OCI-LY3 (cell line): ENCODE data around the gene IL4R.

Source experiments
- H2AFZ ChIP-seq: fragments of 200-600, 300-600 bp; shearing (Covaris generic); 2 replicates; pipeline ENCODE4 v1.6.0; 2014; ENCODE audit warnings: antibody characterized with exemption, low read depth, low read length
- H3K27ac ChIP-seq: fragments of 200-600, 300-600 bp; sonication (generic); 2 replicates; pipeline ENCODE4 v1.5.1; 2014; ENCODE audit warnings: mild to moderate bottlenecking, low read length, moderate library complexity, mixed read lengths
- H3K27me3 ChIP-seq: fragments of 200-600, 300-600 bp; sonication (generic); 2 replicates; pipeline ENCODE4 v1.6.1; 2014; ENCODE audit warnings: low read depth, low read length, mixed read lengths
- H3K36me3 ChIP-seq: fragments of 200-600, 300-600 bp; sonication (generic); replicated peaks from 2 replicates; pipeline ENCODE3; 2014; ENCODE audit warnings: low read depth, low read length, mixed read lengths
- H3K4me1 ChIP-seq: fragments of 300-600, 200-600 bp; sonication (generic); 2 replicates; pipeline ENCODE4 v1.6.1; 2014; ENCODE audit warnings: low read length, mixed read lengths
- H3K4me2 ChIP-seq: fragments of 200-600, 300-600 bp; sonication (generic); 2 replicates; pipeline ENCODE4 v1.6.1; 2014; ENCODE audit warnings: low read length, mixed read lengths
- H3K4me3 ChIP-seq: fragments of 300-600, 200-600 bp; sonication (generic); 2 replicates; pipeline ENCODE4 v1.5.1; 2014; ENCODE audit warnings: antibody characterized with exemption, mild to moderate bottlenecking, low read length, moderate library complexity
- H3K79me2 ChIP-seq: fragments of 300-600, 200-600 bp; shearing (Covaris generic); 2 replicates; pipeline ENCODE4 v1.6.1; 2014; ENCODE audit warnings: mild to moderate bottlenecking, low read length, mixed read lengths
- H3K9ac ChIP-seq: fragments of 300-600, 200-600 bp; shearing (Covaris generic); 2 replicates; pipeline ENCODE4 v1.6.0; 2014; ENCODE audit warnings: mild to moderate bottlenecking, low read length, moderate library complexity
- H3K9me3 ChIP-seq: fragments of 200-600, 300-600 bp; shearing (Covaris generic); 2 replicates; pipeline ENCODE4 v1.6.1; 2014; ENCODE audit warnings: low read length, mixed read lengths; ENCODE audit not compliant: insufficient read depth
- H4K20me1 ChIP-seq: fragments of 200-600, 300-600 bp; sonication (generic); 2 replicates; pipeline ENCODE4 v1.6.1; 2016; ENCODE audit warnings: low read length, mixed read lengths; ENCODE audit not compliant: insufficient read depth
- CTCF ChIP-seq: fragments of 200-600, 300-600 bp; sonication (generic); IDR thresholded peaks from 2 replicates; pipeline ENCODE4 v1.5.1; 2014; ENCODE audit warnings: antibody characterized with exemption, low read length, low read depth
- EZH2phosphoT487 ChIP-seq: fragments of 200-600 bp; shearing (Covaris generic); IDR thresholded peaks from 2 replicates; pipeline ENCODE4 v1.6.1; 2018; ENCODE audit warnings: antibody characterized with exemption, mixed run types, low read depth

Gene IL4R

GRCh38 chr16:27268376-27269299 is 45.1 kb upstream of the IL4R start, which contains the start of gene NSMCE1:
NSMCE1 (minus strand) TSS chr16:27268772; CDS start chr16:27257570, 11,202 bp downstream.
- H3K36me3 ChIP-seq: peaks cover 5% of the 10 kb centered on the region
- peak within 1 kb of the TSS; percentile 95 for H3K4me3 ChIP-seq
- peaks cover 14% of the 10 kb centered on the region for H3K4me1 ChIP-seq
- peak within 1 kb of the TSS; percentile 83 for H3K4me2 ChIP-seq
- peak within 1 kb of the TSS; percentile 92 for H2AFZ ChIP-seq
- H3K27ac ChIP-seq: peak within 1 kb of the TSS; percentile 52
- H3K9me3 ChIP-seq: 0 out of 2 replicates have a peak, but pooled peaks cover 5% of the 10 kb centered on the region
- H3K9ac ChIP-seq: peak within 1 kb of the TSS; percentile 87
- peaks cover 20% of the 10 kb centered on the region for H3K79me2 ChIP-seq
- H4K20me1 ChIP-seq: no peaks in the 10 kb centered on the region
- TF ChIP-seq CTCF (no peak), EZH2phosphoT487 (no peak)
- no peaks in the 10 kb centered on the region for H3K27me3 ChIP-seq

GRCh38 chr16:27269300-27270150 is 44.2 kb upstream of the IL4R start:
- Histone ChIP-seq H3K4me1 (peaks cover 14% of the 10 kb centered on the region), H3K9ac (peak overlapping the region; percentile 87), H2AFZ (no peak overlapping the region)

GRCh38 chr16:27270349-27270748 is 43.4 kb upstream of the IL4R start:
- TF ChIP-seq EZH2phosphoT487 (no peak), CTCF (no peak)
- Histone ChIP-seq H3K4me3 (no peak overlapping the region), H3K9me3 (0 out of 2 replicates have a peak, but pooled peaks cover 5% of the 10 kb centered on the region), H3K4me2 (no peak overlapping the region), H2AFZ (no peak overlapping the region), H3K4me1 (peaks cover 17% of the 10 kb centered on the region), H3K9ac (no peak overlapping the region), H3K79me2 (peaks cover 20% of the 10 kb centered on the region), H3K27me3 (no peaks in the 10 kb centered on the region), H3K36me3 (peaks cover 5% of the 10 kb centered on the region), H3K27ac (no peak overlapping the region), H4K20me1 (no peaks in the 10 kb centered on the region)

More at GRCh38 chr16:27269300-27270150, 44.2 kb upstream of the IL4R start:
- TF ChIP-seq CTCF (no peak), EZH2phosphoT487 (no peak)
- Histone ChIP-seq H3K4me3 (peak overlapping the region; percentile 95), H4K20me1 (no peaks in the 10 kb centered on the region), H3K9me3 (0 out of 2 replicates have a peak, but pooled peaks cover 5% of the 10 kb centered on the region), H3K27ac (no peak overlapping the region), H3K27me3 (no peaks in the 10 kb centered on the region), H3K36me3 (peaks cover 5% of the 10 kb centered on the region), H3K4me2 (peak overlapping the region; percentile 83), H3K79me2 (peaks cover 20% of the 10 kb centered on the region)
